H9 (cell line): ENCODE measurements around the gene CASK. TPM values are rescaled to one million over a fixed set of nuclear protein-coding genes. Genes with fewer than 3 reads are reported as not detected.

Experiments
- DNase-seq: peaks from one replicate; pipeline ENCODE4 v3.0.0-alpha.2; 2017
- H2AFZ ChIP-seq: one replicate; pipeline ENCODE4 v1.6.1; 2013; ENCODE audit warnings: mild to moderate bottlenecking, low read length, control low read depth, moderate library complexity
- H2AK5ac ChIP-seq: 2 replicates; pipeline ENCODE4 v1.6.1; 2013; ENCODE audit warnings: low read length, control low read depth, mixed read lengths; ENCODE audit not compliant: insufficient read length
- H2BK120ac ChIP-seq: one replicate; pipeline ENCODE4 v1.6.1; 2013; ENCODE audit warnings: low read depth, mild to moderate bottlenecking, low read length, control low read depth, inconsistent platforms; ENCODE audit not compliant: poor library complexity, severe bottlenecking
- H2BK12ac ChIP-seq: 2 replicates; pipeline ENCODE4 v1.6.1; 2013; ENCODE audit warnings: low read length, control low read depth, mixed read lengths, low read depth; ENCODE audit not compliant: insufficient read length
- H2BK15ac ChIP-seq: 2 replicates; pipeline ENCODE4 v1.6.1; 2013; ENCODE audit warnings: low read depth, low read length, control low read depth
- H2BK20ac ChIP-seq: one replicate; pipeline ENCODE4 v1.6.1; 2013; ENCODE audit warnings: low read depth, mild to moderate bottlenecking, low read length, control low read depth, inconsistent platforms; ENCODE audit not compliant: poor library complexity, severe bottlenecking
- H2BK5ac ChIP-seq: 2 replicates; pipeline ENCODE4 v1.6.1; 2013; ENCODE audit warnings: low read length, control low read depth, mixed read lengths; ENCODE audit not compliant: insufficient read length
- H3K14ac ChIP-seq: 2 replicates; pipeline ENCODE4 v1.6.1; 2013; ENCODE audit warnings: low read length, control low read depth; ENCODE audit not compliant: insufficient read depth
- H3K18ac ChIP-seq: 2 replicates; pipeline ENCODE4 v1.6.1; 2013; ENCODE audit warnings: low read depth, mild to moderate bottlenecking, mixed read lengths, low read length, control low read depth; ENCODE audit not compliant: insufficient read length
- H3K23ac ChIP-seq: 2 replicates; pipeline ENCODE4 v1.6.1; 2013; ENCODE audit warnings: low read length, control low read depth, mixed read lengths, low read depth; ENCODE audit not compliant: insufficient read length
- H3K23me2 ChIP-seq: 2 replicates; pipeline ENCODE4 v1.6.1; 2013; ENCODE audit warnings: low read depth, mild to moderate bottlenecking, mixed read lengths, low read length, control low read depth; ENCODE audit not compliant: insufficient read length, poor library complexity, severe bottlenecking
- H3K27ac ChIP-seq: 2 replicates; pipeline ENCODE4 v1.5.1; 2013; ENCODE audit warnings: low read length, control low read depth, mixed read lengths, low read depth; ENCODE audit not compliant: insufficient read length
- H3K27me3 ChIP-seq: 2 replicates; pipeline ENCODE4 v1.6.1; 2013; ENCODE audit warnings: low read length, control low read depth, inconsistent platforms; ENCODE audit not compliant: insufficient read depth
- H3K4ac ChIP-seq: 2 replicates; pipeline ENCODE4 v1.6.1; 2013; ENCODE audit warnings: low read depth, mild to moderate bottlenecking, control low read depth, inconsistent platforms, low read length, moderate library complexity
- H3K4me1 ChIP-seq: 2 replicates; pipeline ENCODE4 v1.6.1; 2013; ENCODE audit warnings: low read length, control low read depth, inconsistent platforms; ENCODE audit not compliant: insufficient read depth
- H3K4me2 ChIP-seq: 2 replicates; pipeline ENCODE4 v1.6.1; 2013; ENCODE audit warnings: low read length, control low read depth, mixed read lengths; ENCODE audit not compliant: insufficient read length, insufficient read depth
- H3K56ac ChIP-seq: 2 replicates; pipeline ENCODE4 v1.6.1; 2013; ENCODE audit warnings: low read depth, mild to moderate bottlenecking, mixed read lengths, low read length, control low read depth; ENCODE audit not compliant: insufficient read length
- H3K79me1 ChIP-seq: 2 replicates; pipeline ENCODE4 v1.6.1; 2013; ENCODE audit warnings: low read depth, mild to moderate bottlenecking, moderate library complexity, low read length, control low read depth, inconsistent platforms; ENCODE audit not compliant: insufficient read depth, poor library complexity, severe bottlenecking
- H3K79me2 ChIP-seq: 2 replicates; pipeline ENCODE4 v1.6.1; 2013; ENCODE audit warnings: low read length, control low read depth, inconsistent platforms; ENCODE audit not compliant: insufficient read depth
- H3K9ac ChIP-seq: 2 replicates; pipeline ENCODE4 v1.6.1; 2013; ENCODE audit warnings: low read length, control low read depth, mixed read lengths; ENCODE audit not compliant: insufficient read length; ENCODE audit errors: extremely low read depth
- H3K9me3 ChIP-seq: one replicate; pipeline ENCODE4 v1.6.1; 2013; ENCODE audit warnings: low read depth, low read length, inconsistent platforms; ENCODE audit not compliant: control insufficient read depth
- H3T11ph ChIP-seq: one replicate; pipeline ENCODE4 v1.6.1; 2013; ENCODE audit warnings: mild to moderate bottlenecking, low read length, control low read depth, inconsistent platforms
- H4K20me1 ChIP-seq: one replicate; pipeline ENCODE4 v1.6.1; 2013; ENCODE audit not compliant: control insufficient read depth, insufficient read length, insufficient read depth
- H4K5ac ChIP-seq: 2 replicates; pipeline ENCODE4 v1.6.1; 2013; ENCODE audit warnings: low read depth, mild to moderate bottlenecking, mixed read lengths, low read length, control low read depth; ENCODE audit not compliant: insufficient read length
- H4K8ac ChIP-seq: replicated peaks from 2 replicates; pipeline ENCODE4 v1.6.1; 2013; ENCODE audit warnings: low read length, control low read depth, mixed read lengths, low read depth; ENCODE audit not compliant: insufficient read length
- H4K91ac ChIP-seq: 2 replicates; pipeline ENCODE4 v1.6.1; 2013; ENCODE audit warnings: low read depth, mild to moderate bottlenecking, moderate library complexity, mixed read lengths, low read length, control low read depth; ENCODE audit not compliant: insufficient read length
- H3K27ac Mint-ChIP-seq, 3 experiments: 2 replicates in 2 of 3; 3 replicates in 1 of 3; pipeline ENCODE4 v1.8.0; 2020 to 2021; ENCODE audit warnings: mixed read lengths in 3 of 3, mild to moderate bottlenecking in 1 of 3, moderate library complexity in 1 of 3
- H3K27me3 Mint-ChIP-seq: 2 replicates; pipeline ENCODE4 v1.8.0; 2021; ENCODE audit warnings: low read depth, mild to moderate bottlenecking, moderate library complexity, mixed read lengths
- H3K36me3 Mint-ChIP-seq, 3 experiments: 2 replicates in 2 of 3; 3 replicates in 1 of 3; pipeline ENCODE4 v1.8.0; 2020 to 2021; ENCODE audit warnings: low read depth in 3 of 3, mixed read lengths in 3 of 3; ENCODE audit not compliant: insufficient read depth in 1 of 3
- H3K4me1 Mint-ChIP-seq, 2 experiments: 2 replicates each; pipeline ENCODE4 v1.8.0; 2020; ENCODE audit warnings: mixed read lengths in 2 of 2
- H3K4me3 Mint-ChIP-seq, 2 experiments: 2 replicates in 1 of 2; 3 replicates in 1 of 2; pipeline ENCODE4 v1.8.0; 2020 to 2021; ENCODE audit warnings: mild to moderate bottlenecking in 2 of 2, mixed read lengths in 2 of 2, moderate library complexity in 1 of 2
- H3K9me3 Mint-ChIP-seq, 2 experiments: 2 replicates in 1 of 2; 3 replicates in 1 of 2; pipeline ENCODE4 v1.8.0; 2020; ENCODE audit warnings: mild to moderate bottlenecking in 2 of 2, mixed read lengths in 2 of 2, moderate library complexity in 1 of 2
- CTCF ChIP-seq: fragments of 200-600 bp; sonication (generic); conservative IDR thresholded peaks from 3 replicates; pipeline ENCODE4 v1.8.0; 2021; ENCODE audit warnings: antibody characterized with exemption, mild to moderate bottlenecking
- WGBS: extraction: QIAGEN DNeasy Blood & Tissue Kit; methylation state at CpG from one replicate; pipeline ENCODE4 v1.1.7; 2013; ENCODE audit warnings: missing lambda C conversion rate, low lambda C conversion rate, mixed read lengths; ENCODE audit not compliant: insufficient read length; ENCODE audit errors: extremely low coverage; 5-methylcytosine and 5-hydroxymethylcytosine counted together
- total RNA-seq: library from RNA; stranded (reverse); gene quantifications from 2 replicates; pipeline ENCODE4 v1.2.1, GENCODE V29; 2021

CASK gene
- total RNA-seq, 1 experiment from 2014 or later, result 44.1 TPM

DNA sequence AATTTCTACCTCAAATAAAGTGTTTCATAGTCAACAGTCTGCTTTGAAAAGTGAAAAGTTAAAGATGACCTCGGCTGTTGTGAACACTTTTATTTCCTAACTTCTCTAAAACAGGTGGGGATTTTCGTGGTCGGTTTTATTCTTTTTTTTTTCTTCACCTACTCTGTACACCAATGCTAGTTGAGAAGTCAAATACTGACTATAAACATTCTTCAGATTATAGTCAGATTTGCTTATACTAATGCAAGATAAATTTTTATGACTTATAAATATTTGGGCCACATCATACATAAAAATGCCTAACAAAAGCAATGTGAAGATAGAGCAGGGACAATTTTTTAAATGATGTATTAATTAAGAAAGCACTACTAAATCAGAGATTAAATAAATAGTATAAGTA is 332.7 kb downstream of the CASK start:
- no CpG with 5 or more reads among the region's 3 CpGs for WGBS
- Histone ChIP-seq H3K79me2 (no peaks in the 10 kb centered on the region), H3K4ac (no peak overlapping the region), H3K4me2 (no peak overlapping the region), H3K18ac (no peak overlapping the region), H3K4me1 (peaks cover 8% of the 10 kb centered on the region), H3K27ac (no peak overlapping the region), H2BK15ac (no peak overlapping the region), H2BK5ac (no peak overlapping the region), H2BK120ac (no peak overlapping the region), H4K91ac (no peak overlapping the region), H4K8ac (no peak overlapping the region), H4K20me1 (no peaks in the 10 kb centered on the region), H2AFZ (no peak overlapping the region), H2AK5ac (no peak overlapping the region), H3K9ac (no peak overlapping the region), H3T11ph (no peak overlapping the region), H3K23me2 (no peaks in the 10 kb centered on the region), H3K27me3 (no peaks in the 10 kb centered on the region), H3K56ac (no peak overlapping the region), H2BK20ac (no peak overlapping the region), H3K79me1 (no peaks in the 10 kb centered on the region), H2BK12ac (no peak overlapping the region), H3K9me3 (no peaks in the 10 kb centered on the region), H3K14ac (no peak overlapping the region), H4K5ac (no peak overlapping the region), H3K23ac (no peak overlapping the region)
- no peak for TF ChIP-seq CTCF
- peaks cover 9 to 10% of the 10 kb centered on the region in 2 experiments for H3K4me1 Mint-ChIP-seq
- no peak overlapping the region for H3K27ac Mint-ChIP-seq
- H3K4me3 Mint-ChIP-seq, result no peak overlapping the region
- DNase-seq, result no peak
- peaks cover 34 to 39% of the 10 kb centered on the region in 2 experiments for H3K9me3 Mint-ChIP-seq
- H3K36me3 Mint-ChIP-seq, result peaks cover 0 to 2% (median 0%) of the 10 kb centered on the region in 3 experiments; a peak in 4 of 7 replicates
- no peaks in the 10 kb centered on the region; the same call in 1 of the 2 replicates for H3K27me3 Mint-ChIP-seq
